Subcutaneous abdominal adipose tissue (tissue), 5 donors: ENCODE measurements around the gene STKLD1.

Experiments used
- H3K27ac ChIP-seq: one replicate; pipeline ENCODE4 v1.7.0; 2013; ENCODE audit warnings: low read depth, mild to moderate bottlenecking, inconsistent platforms, low read length, moderate library complexity
- H3K27me3 ChIP-seq, 5 donors: one replicate each; pipeline ENCODE4 v1.7.0; 2013; ENCODE audit warnings: low read length in 5 of 5, inconsistent platforms in 1 of 5; ENCODE audit not compliant: control insufficient read depth in 5 of 5, insufficient read depth in 4 of 5
- H3K36me3 ChIP-seq, 5 donors: one replicate each; pipeline ENCODE4 v1.7.0; 2013; ENCODE audit warnings: low read length in 5 of 5; ENCODE audit not compliant: control insufficient read depth in 5 of 5, insufficient read depth in 5 of 5
- H3K4me1 ChIP-seq, 5 donors: one replicate each; pipeline ENCODE4 v1.7.0; 2013; ENCODE audit warnings: low read length in 5 of 5, mild to moderate bottlenecking in 3 of 5, moderate library complexity in 1 of 5; ENCODE audit not compliant: control insufficient read depth in 5 of 5, insufficient read depth in 5 of 5
- H3K4me3 ChIP-seq, 5 donors: one replicate each; pipeline ENCODE4 v1.7.0; 2013; ENCODE audit warnings: low read length in 5 of 5, low read depth in 1 of 5
- H3K9ac ChIP-seq, 5 donors: one replicate each; pipeline ENCODE4 v1.7.0; 2013; ENCODE audit warnings: low read length in 5 of 5, mild to moderate bottlenecking in 4 of 5, moderate library complexity in 3 of 5
- H3K9me3 ChIP-seq, 5 donors: one replicate each; pipeline ENCODE4 v1.7.0; 2013; ENCODE audit warnings: low read length in 5 of 5; ENCODE audit not compliant: control insufficient read depth in 5 of 5
- donor health status: healthy.
- donor health status: healthy.
- donor health status: healthy.
- donor health status: healthy.
- donor health status: healthy.

Gene STKLD1

GRCh38 chr9:133360400-133361393, 15.5 kb upstream of the STKLD1 start:
- Histone ChIP-seq H3K9me3 (no peaks in the 10 kb centered on the region), H3K4me3 (no peak overlapping the region), H3K9ac (peak overlapping the region in 1 of 5 donors; percentile 0), H3K27ac (no peak overlapping the region), H3K27me3 (no peaks in the 10 kb centered on the region), H3K36me3 (peaks cover 2 to 74% (median 59%) of the 10 kb centered on the region in 5 donors), H3K4me1 (peaks cover 2 to 43% (median 28%) of the 10 kb centered on the region in 5 donors)

- Histone ChIP-seq H3K4me3 (no peak overlapping the region), H3K9ac (no peak overlapping the region), H3K9me3 (no peaks in the 10 kb centered on the region), H3K27ac (no peak overlapping the region), H3K36me3 (peaks cover 6 to 83% (median 68%) of the 10 kb centered on the region in 5 donors), H3K27me3 (no peaks in the 10 kb centered on the region), H3K4me1 (peaks cover 2 to 39% (median 23%) of the 10 kb centered on the region in 5 donors)
Observed at GRCh38 chr9:133361507-133362092, 14.6 kb upstream of the STKLD1 start.

DNA sequence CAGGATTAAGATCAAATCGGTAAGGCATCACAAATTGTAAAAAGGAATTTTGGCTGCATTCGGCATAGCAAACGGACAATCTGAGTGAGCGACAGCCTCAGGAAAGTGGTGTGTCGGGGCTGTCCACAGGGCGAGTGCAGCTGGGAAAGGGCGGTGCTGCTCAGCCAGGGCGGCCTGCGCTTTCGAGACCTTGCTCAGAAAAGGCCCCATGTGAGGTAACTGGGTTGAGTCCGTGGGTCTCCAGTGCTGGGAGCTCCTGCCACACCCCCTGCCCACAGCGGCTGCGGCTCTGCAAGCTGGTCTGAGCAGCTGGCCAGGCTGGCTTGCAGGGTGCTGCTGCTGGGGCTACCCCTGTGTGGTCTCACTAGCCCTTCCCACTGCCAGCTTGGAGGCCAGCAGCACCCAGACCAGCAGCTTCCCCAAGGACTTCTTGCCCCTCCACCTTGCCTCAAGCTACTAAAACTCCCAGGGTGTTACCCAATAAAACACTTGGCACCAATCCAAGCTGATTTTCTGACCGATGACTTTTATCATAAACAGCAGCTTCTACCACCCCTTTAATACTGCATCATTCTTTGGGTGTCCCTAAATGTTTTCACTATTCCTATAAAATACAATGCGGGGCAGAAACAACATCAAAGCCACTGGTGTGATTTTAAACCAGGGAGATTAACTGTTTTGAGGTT, 13.7 kb upstream of the STKLD1 start:
- no peak overlapping the region for H3K27ac ChIP-seq
- no peaks in the 10 kb centered on the region for H3K27me3 ChIP-seq
- no peaks in the 10 kb centered on the region for H3K9me3 ChIP-seq
- H3K36me3 ChIP-seq = peaks cover 6 to 92% (median 77%) of the 10 kb centered on the region in 5 donors
- H3K4me1 ChIP-seq = peaks cover 3 to 39% (median 18%) of the 10 kb centered on the region in 5 donors
- no peak overlapping the region for H3K9ac ChIP-seq
- H3K4me3 ChIP-seq = no peak overlapping the region

GRCh38 chr9:133366435-133366834, 9.7 kb upstream of the STKLD1 start:
- peaks cover 24 to 54% (median 43%) of the 10 kb centered on the region in 5 donors for H3K4me1 ChIP-seq
- peaks cover 6 to 80% (median 73%) of the 10 kb centered on the region in 5 donors for H3K36me3 ChIP-seq
- H3K4me3 ChIP-seq = no peak overlapping the region
- H3K27me3 ChIP-seq = no peaks in the 10 kb centered on the region
- H3K27ac ChIP-seq = no peak overlapping the region
- H3K9me3 ChIP-seq = no peaks in the 10 kb centered on the region
- H3K9ac ChIP-seq = no peak overlapping the region

DNA sequence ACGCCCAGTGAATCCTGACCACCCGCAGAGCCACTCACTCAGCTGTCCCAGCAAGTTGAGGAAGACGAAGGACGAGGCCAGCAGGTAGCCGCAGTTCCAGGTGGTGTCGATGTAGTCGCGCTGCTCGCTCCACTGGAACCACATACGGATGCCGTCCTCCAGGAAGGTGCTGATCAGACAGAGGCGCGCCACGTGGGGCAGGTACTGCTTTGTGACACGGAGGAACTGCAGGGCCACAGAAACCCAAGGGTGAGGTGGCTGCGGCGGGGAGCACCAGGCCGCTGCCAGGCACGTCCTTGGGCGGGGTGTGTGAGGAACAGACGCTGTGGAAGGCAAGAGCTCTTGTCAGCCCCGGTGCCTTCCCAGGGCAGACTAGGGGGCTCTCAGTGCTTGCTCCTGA, 8.9 kb upstream of the STKLD1 start:
- no peaks in the 10 kb centered on the region for H3K9me3 ChIP-seq
- peak overlapping the region; percentile 75 for H3K27ac ChIP-seq
- H3K4me1 ChIP-seq = peaks cover 28 to 62% (median 51%) of the 10 kb centered on the region in 5 donors
- peaks cover 6 to 74% (median 67%) of the 10 kb centered on the region in 5 donors for H3K36me3 ChIP-seq
- H3K27me3 ChIP-seq = no peaks in the 10 kb centered on the region
- H3K9ac ChIP-seq = no peak overlapping the region
- H3K4me3 ChIP-seq = no peak overlapping the region

- Histone ChIP-seq H3K27ac (peak overlapping the region; percentile 75), H3K9me3 (no peaks in the 10 kb centered on the region), H3K27me3 (no peaks in the 10 kb centered on the region), H3K9ac (peak overlapping the region in 1 of 5 donors; percentile 21), H3K4me3 (peak overlapping the region in 2 of 5 donors; percentile 6 to 22), H3K36me3 (peaks cover 6 to 72% (median 62%) of the 10 kb centered on the region in 5 donors), H3K4me1 (peaks cover 28 to 62% (median 57%) of the 10 kb centered on the region in 5 donors)
Observed at GRCh38 chr9:133367778-133368177, 8.4 kb upstream of the STKLD1 start.

DNA sequence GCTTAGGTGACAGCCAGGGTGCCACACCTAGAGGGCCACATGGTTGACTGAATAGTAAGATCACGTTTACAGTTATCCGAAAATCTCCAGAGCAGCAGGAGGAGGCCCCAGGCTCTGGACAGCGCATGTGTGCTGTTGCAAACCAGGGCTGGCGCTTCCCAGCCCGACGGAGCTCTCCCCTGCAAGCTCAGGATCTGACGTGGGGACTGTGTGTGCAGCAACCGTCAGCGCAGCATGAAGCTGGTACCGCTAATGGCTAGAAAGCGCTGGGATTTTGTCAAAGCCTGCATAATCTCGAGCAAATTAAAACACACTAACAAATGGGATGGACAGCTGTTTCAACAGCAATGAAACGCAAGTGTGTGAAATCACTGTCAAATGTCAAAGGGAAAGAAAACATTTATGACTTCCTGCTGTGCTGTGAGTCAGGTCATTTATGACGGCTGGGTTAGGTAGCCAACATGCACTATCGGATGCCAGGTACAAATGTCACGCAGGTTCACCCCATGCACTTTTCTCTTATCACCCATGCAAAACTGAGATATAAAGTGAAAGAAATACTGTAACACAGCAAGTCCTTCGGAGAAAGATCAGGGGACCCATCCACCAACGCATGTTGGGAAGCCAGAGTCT, 7.8 kb upstream of the STKLD1 start:
- H3K36me3 ChIP-seq = peaks cover 6 to 69% (median 59%) of the 10 kb centered on the region in 5 donors
- H3K4me1 ChIP-seq = peaks cover 28 to 67% (median 61%) of the 10 kb centered on the region in 5 donors
- H3K4me3 ChIP-seq = peak overlapping the region in 3 of 5 donors; percentile 6 to 22 (median 6)
- H3K27ac ChIP-seq = peak overlapping the region; percentile 75
- no peaks in the 10 kb centered on the region for H3K9me3 ChIP-seq
- H3K27me3 ChIP-seq = no peaks in the 10 kb centered on the region
- H3K9ac ChIP-seq = peak overlapping the region in 2 of 5 donors; percentile 17 to 21

DNA sequence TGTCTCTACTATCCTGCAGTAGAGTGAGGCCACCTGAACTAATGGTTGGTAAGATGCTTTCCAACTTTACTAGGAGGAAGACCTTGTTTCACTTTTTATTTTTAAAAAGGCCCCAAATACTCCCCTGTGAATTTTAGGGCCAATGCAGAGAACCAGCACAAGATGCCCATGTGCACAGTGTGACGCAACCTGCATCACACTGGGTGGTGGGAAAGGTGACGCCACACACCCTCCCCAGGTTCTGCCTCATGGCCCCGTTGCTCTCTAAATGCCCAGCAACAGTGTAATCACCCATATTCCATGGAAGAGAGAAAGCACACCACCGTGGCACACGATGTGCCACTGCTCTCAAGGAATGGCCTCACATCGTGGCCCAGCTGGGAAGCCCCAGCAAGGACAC, 6.7 kb upstream of the STKLD1 start:
- peak overlapping the region; percentile 75 for H3K27ac ChIP-seq
- H3K4me1 ChIP-seq = peaks cover 28 to 78% (median 69%) of the 10 kb centered on the region in 5 donors
- peaks cover 6 to 58% (median 50%) of the 10 kb centered on the region in 5 donors for H3K36me3 ChIP-seq
- peak overlapping the region in 2 of 5 donors; percentile 24 to 28 for H3K9ac ChIP-seq
- no peaks in the 10 kb centered on the region for H3K9me3 ChIP-seq
- H3K4me3 ChIP-seq = no peak overlapping the region
- no peaks in the 10 kb centered on the region for H3K27me3 ChIP-seq

GRCh38 chr9:133369933-133370332, 6.2 kb upstream of the STKLD1 start:
- Histone ChIP-seq H3K27me3 (no peaks in the 10 kb centered on the region), H3K9me3 (no peaks in the 10 kb centered on the region), H3K27ac (no peak overlapping the region), H3K4me1 (peaks cover 28 to 83% (median 73%) of the 10 kb centered on the region in 5 donors), H3K9ac (peak overlapping the region in 2 of 5 donors; percentile 24 to 28), H3K36me3 (peaks cover 6 to 54% (median 46%) of the 10 kb centered on the region in 5 donors), H3K4me3 (no peak overlapping the region)
